ENCODE data around the gene RSRC2. TPM values are rescaled to one million over a fixed set of nuclear protein-coding genes. Genes with fewer than 3 reads are reported as not detected.

The RSRC2 gene
- total RNA-seq, 1 experiment from 2014 or later: 93.1 TPM

DNA sequence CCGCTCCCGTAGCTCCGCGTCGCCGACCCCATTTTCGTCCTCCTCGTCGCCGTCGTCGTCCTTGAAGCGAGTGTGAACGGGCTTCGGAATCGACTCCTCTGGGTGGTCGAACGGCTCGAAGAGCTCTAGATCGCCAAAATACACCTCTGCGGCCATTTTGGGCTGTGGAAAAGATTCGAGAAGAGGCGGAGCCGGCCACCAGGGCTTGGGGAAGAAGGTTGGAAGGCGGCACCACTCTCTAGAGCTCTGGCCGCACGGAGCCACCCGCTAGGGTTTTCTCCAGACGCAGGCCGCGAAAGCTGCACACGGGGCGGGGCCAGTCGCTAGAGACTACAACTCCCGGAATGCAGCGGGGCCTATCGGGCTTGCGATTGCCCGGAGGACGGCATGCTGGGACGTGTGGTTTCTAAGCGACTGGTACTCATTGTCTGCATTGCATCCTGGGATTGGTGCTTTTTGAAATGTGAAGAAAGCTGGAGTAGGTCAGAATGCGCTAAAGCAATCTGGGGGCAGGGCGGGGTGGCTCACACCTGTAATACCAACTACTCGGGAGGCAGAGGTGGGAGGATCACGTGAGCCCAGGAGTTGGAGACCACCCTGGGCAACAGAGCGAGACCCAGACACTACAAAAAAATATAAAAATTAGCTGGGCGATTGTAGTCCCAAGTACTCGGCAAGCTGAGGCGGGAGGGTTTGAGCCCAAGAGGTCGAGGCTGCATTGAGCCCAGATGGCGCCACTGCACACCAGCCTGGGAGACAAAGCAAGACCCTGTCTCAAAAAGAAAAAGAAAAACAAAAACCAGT lies 25.8 kb downstream of the RSRC2 start, which contains the start of gene ZCCHC8:
TSS of gene ZCCHC8 (minus strand) at position 248 of the 804 bp plus-strand sequence. CDS start at position 156, 92 bp downstream.
- ChIA-PET POLR2A (interaction anchor here (0.5 to 2.4 kb wide), 18 partner anchors 10 to 1083 kb away, joined by 3 to 46 read pairs (median 4); partner anchors contain the start of genes CLIP1, DIABLO, KNTC1 and MPHOSPH9), CTCF (interaction anchor here (0.6 to 2.1 kb wide), 4 partner anchors 29 to 268 kb away, joined by 3 to 18 read pairs (median 6); no protein-coding TSS in a partner anchor)
- Mint-ChIP-seq H3K4me1 (peaks cover 20% of the 10 kb centered on the region), H3K9me3 (no peaks in the 10 kb centered on the region), H3K27ac (peak within 1 kb of the TSS; percentile 99), H3K4me3 (peak within 1 kb of the TSS; percentile 88), H3K36me3 (peaks cover 23% of the 10 kb centered on the region), H3K27me3 (ENCODE audit: low read depth) (no peaks in the 10 kb centered on the region)
- DNase-seq (ENCODE audit: low spot score) (peak; percentile 98), ATAC-seq (peak; percentile 94)
- TF ChIP-seq SMAD3 (CRISPR knock-in tag; IDR thresholded peaks at IDR 0.05; ENCODE audit: borderline replicate concordance): no peak
- TF ChIP-seq JUN (CRISPR knock-in tag; IDR thresholded peaks at IDR 0.05): no peak
- TF ChIP-seq, protein P1, sequence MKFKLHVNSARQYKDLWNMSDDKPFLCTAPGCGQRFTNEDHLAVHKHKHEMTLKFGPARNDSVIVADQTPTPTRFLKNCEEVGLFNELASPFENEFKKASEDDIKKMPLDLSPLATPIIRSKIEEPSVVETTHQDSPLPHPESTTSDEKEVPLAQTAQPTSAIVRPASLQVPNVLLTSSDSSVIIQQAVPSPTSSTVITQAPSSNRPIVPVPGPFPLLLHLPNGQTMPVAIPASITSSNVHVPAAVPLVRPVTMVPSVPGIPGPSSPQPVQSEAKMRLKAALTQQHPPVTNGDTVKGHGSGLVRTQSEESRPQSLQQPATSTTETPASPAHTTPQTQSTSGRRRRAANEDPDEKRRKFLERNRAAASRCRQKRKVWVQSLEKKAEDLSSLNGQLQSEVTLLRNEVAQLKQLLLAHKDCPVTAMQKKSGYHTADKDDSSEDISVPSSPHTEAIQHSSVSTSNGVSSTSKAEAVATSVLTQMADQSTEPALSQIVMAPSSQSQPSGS (CRISPR knock-in tag; IDR thresholded peaks at IDR 0.05; ENCODE audit: borderline replicate concordance, low read depth): no peak
- TF ChIP-seq HMGA2 (CRISPR knock-in tag; IDR thresholded peaks at IDR 0.05): no peak
- no peak for TF ChIP-seq ELF4 (CRISPR knock-in tag; IDR thresholded peaks at IDR 0.05; ENCODE audit: low read depth)
- TF ChIP-seq, protein P2, sequence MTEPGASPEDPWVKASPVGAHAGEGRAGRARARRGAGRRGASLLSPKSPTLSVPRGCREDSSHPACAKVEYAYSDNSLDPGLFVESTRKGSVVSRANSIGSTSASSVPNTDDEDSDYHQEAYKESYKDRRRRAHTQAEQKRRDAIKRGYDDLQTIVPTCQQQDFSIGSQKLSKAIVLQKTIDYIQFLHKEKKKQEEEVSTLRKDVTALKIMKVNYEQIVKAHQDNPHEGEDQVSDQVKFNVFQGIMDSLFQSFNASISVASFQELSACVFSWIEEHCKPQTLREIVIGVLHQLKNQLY (CRISPR knock-in tag; IDR thresholded peaks at IDR 0.05): no peak
- TF ChIP-seq EMX1 (CRISPR knock-in tag; IDR thresholded peaks at IDR 0.05): no peak
- 0 out of 2 replicates have a peak, but pooled peaks have one; percentile 10 for TF ChIP-seq KAT7 (CRISPR knock-in tag; IDR thresholded peaks at IDR 0.05; ENCODE audit: borderline replicate concordance)
- TF ChIP-seq, protein P3, sequence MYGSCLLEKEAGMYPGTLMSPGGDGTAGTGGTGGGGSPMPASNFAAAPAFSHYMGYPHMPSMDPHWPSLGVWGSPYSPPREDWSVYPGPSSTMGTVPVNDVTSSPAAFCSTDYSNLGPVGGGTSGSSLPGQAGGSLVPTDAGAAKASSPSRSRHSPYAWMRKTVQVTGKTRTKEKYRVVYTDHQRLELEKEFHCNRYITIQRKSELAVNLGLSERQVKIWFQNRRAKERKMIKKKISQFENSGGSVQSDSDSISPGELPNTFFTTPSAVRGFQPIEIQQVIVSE (CRISPR knock-in tag; IDR thresholded peaks at IDR 0.05; ENCODE audit: borderline replicate concordance): no peak
- peak; percentile 55; the same call in 1 of the 2 replicates for TF ChIP-seq GTF2I (CRISPR knock-in tag; conservative IDR thresholded peaks at IDR 0.05)
- no peak for TF ChIP-seq NR2C2 (CRISPR knock-in tag; IDR thresholded peaks at IDR 0.05)
- TF ChIP-seq CREB1 (CRISPR knock-in tag; IDR thresholded peaks at IDR 0.05): no peak
- TF ChIP-seq GABPB1 (CRISPR knock-in tag; IDR thresholded peaks at IDR 0.05): peak; percentile 83
- TF ChIP-seq TCF7 (CRISPR knock-in tag; IDR thresholded peaks at IDR 0.05; ENCODE audit: low read depth): no peak
- TF ChIP-seq ZNF219 (CRISPR knock-in tag; IDR thresholded peaks at IDR 0.05; ENCODE audit: borderline replicate concordance): no peak
- TF ChIP-seq, protein P4, sequence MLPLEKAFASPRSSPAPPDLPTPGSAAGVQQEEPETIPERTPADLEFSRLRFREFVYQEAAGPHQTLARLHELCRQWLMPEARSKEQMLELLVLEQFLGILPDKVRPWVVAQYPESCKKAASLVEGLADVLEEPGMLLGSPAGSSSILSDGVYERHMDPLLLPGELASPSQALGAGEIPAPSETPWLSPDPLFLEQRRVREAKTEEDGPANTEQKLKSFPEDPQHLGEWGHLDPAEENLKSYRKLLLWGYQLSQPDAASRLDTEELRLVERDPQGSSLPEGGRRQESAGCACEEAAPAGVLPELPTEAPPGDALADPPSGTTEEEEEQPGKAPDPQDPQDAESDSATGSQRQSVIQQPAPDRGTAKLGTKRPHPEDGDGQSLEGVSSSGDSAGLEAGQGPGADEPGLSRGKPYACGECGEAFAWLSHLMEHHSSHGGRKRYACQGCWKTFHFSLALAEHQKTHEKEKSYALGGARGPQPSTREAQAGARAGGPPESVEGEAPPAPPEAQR (CRISPR knock-in tag; IDR thresholded peaks at IDR 0.05): no peak
- TF ChIP-seq, protein P5, sequence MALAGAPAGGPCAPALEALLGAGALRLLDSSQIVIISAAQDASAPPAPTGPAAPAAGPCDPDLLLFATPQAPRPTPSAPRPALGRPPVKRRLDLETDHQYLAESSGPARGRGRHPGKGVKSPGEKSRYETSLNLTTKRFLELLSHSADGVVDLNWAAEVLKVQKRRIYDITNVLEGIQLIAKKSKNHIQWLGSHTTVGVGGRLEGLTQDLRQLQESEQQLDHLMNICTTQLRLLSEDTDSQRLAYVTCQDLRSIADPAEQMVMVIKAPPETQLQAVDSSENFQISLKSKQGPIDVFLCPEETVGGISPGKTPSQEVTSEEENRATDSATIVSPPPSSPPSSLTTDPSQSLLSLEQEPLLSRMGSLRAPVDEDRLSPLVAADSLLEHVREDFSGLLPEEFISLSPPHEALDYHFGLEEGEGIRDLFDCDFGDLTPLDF (CRISPR knock-in tag; IDR thresholded peaks at IDR 0.05): no peak
- no peak for TF ChIP-seq ZNF232 (CRISPR knock-in tag; IDR thresholded peaks at IDR 0.05)
- TF ChIP-seq, protein P6, sequence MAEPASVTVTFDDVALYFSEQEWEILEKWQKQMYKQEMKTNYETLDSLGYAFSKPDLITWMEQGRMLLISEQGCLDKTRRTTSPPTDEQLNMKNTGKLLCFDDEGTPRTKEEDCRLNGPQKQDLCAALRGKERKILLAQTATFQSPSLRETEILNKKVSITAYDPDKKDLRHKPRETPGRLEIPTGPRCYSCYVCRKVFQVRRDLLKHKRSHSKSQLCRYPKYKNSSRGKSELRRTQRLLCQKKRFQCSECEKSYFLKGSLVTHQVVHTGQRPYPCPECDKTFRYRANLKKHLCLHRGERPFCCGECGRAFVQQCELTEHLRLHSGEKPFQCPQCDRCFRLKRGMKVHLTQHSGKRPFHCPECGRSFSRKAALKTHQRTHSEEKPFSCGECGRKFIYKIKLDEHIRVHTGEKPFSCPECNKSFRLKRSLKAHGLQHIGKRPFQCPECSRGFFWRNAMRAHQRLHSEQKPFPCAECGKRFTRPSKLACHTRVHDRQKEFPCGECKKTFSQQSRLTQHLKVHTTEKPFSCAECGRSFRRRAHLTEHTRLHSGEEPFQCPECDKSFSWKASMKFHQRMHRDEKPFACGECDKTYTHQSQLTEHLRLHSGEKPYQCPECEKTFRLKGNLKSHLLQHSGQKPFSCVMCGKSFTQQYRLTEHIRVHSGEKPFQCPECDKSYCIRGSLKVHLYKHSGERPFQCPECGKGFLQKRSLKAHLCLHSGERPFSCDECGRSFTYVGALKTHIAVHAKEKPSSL (CRISPR knock-in tag; conservative IDR thresholded peaks at IDR 0.05): no peak
- no peak for TF ChIP-seq TP53 (CRISPR knock-in tag; IDR thresholded peaks at IDR 0.05)
- no peak for TF ChIP-seq ZNF396 (CRISPR knock-in tag; IDR thresholded peaks at IDR 0.05; ENCODE audit: borderline replicate concordance)
- TF ChIP-seq NR1H2 (CRISPR knock-in tag; IDR thresholded peaks at IDR 0.05): no peak
- TF ChIP-seq, protein P7, sequence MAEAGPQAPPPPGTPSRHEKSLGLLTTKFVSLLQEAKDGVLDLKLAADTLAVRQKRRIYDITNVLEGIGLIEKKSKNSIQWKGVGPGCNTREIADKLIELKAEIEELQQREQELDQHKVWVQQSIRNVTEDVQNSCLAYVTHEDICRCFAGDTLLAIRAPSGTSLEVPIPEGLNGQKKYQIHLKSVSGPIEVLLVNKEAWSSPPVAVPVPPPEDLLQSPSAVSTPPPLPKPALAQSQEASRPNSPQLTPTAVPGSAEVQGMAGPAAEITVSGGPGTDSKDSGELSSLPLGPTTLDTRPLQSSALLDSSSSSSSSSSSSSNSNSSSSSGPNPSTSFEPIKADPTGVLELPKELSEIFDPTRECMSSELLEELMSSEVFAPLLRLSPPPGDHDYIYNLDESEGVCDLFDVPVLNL (CRISPR knock-in tag; IDR thresholded peaks at IDR 0.05; ENCODE audit: borderline replicate concordance, low read depth): 0 out of 2 replicates have a peak, but pooled peaks have one; percentile 43
- peak; percentile 64; the same call in 1 of the 2 replicates for TF ChIP-seq TEAD4 (CRISPR knock-in tag; IDR thresholded peaks at IDR 0.05)
- TF ChIP-seq PRRX2 (CRISPR knock-in tag; IDR thresholded peaks at IDR 0.05): no peak
- TF ChIP-seq, protein P8, sequence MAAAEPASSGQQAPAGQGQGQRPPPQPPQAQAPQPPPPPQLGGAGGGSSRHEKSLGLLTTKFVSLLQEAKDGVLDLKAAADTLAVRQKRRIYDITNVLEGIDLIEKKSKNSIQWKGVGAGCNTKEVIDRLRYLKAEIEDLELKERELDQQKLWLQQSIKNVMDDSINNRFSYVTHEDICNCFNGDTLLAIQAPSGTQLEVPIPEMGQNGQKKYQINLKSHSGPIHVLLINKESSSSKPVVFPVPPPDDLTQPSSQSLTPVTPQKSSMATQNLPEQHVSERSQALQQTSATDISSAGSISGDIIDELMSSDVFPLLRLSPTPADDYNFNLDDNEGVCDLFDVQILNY (CRISPR knock-in tag; IDR thresholded peaks at IDR 0.05): 0 out of 2 replicates have a peak, but pooled peaks have one; percentile 45
- no peak for TF ChIP-seq MXD4 (CRISPR knock-in tag; IDR thresholded peaks at IDR 0.05; ENCODE audit: borderline replicate concordance)
